Vagina (tissue), 2 donors: ENCODE measurements around the gene RAB27A. TPM values are rescaled to one million over a fixed set of nuclear protein-coding genes. Genes with fewer than 3 reads are reported as not detected.

ENCODE experiments used
- DNase-seq, 2 donors: peaks; one replicate each; pipeline ENCODE4 v3.0.0-alpha.2; 2017; ENCODE audit errors: extremely low spot score in 2 of 2
- H3K27ac ChIP-seq: fragments of 200-600 bp; sonication (generic); one replicate; pipeline ENCODE4 v1.5.1; 2019
- H3K27me3 ChIP-seq: fragments of 200-600 bp; sonication (generic); one replicate; pipeline ENCODE4 v1.5.1; 2019
- H3K36me3 ChIP-seq, 2 donors: fragments of 200-600 bp; sonication (generic); one replicate each; pipeline ENCODE4 v1.5.1; 2017 to 2019
- H3K4me1 ChIP-seq: fragments of 200-600 bp; sonication (generic); one replicate; pipeline ENCODE4 v1.5.1; 2019
- H3K4me3 ChIP-seq, 2 donors: fragments of 200-600 bp; sonication (generic); 1 replicate in 1 of 2; 2 replicates in 1 of 2; pipeline ENCODE4 v1.5.1; 2016 to 2019
- H3K9me3 ChIP-seq: fragments of 200-600 bp; sonication (generic); one replicate; pipeline ENCODE4 v1.5.1; 2019
- POLR2A ChIP-seq, 2 donors: fragments of 450-650 bp; IDR thresholded peaks; one replicate each; pipeline ENCODE4 v1.6.1; 2017; ENCODE audit warnings: antibody characterized with exemption in 2 of 2, mild to moderate bottlenecking in 2 of 2, moderate library complexity in 2 of 2
- POLR2AphosphoS5 ChIP-seq, 2 donors: sonication (generic); formaldehyde crosslinking; IDR thresholded peaks; one replicate each; pipeline ENCODE4 v1.9.0; 2017; ENCODE audit warnings: antibody characterized with exemption in 2 of 2, mild to moderate bottlenecking in 2 of 2, low read depth in 1 of 2; ENCODE audit not compliant: insufficient read depth in 1 of 2
- intact Hi-C: fragments of 100-400 bp; cut with DNase I; formaldehyde crosslinking; loops from one replicate; pipeline ENCODE4 v1.15.1; 2023
- total RNA-seq: library from RNA; depleted of rRNA; stranded (reverse); fragments of >200 nt; gene quantifications from one replicate; pipeline ENCODE4 v1.2.3, GENCODE V29; 2016
- TF ChIP-seq, protein P1 (sequence below), 3 experiments: fragments of 450-650 bp in 2 of 3; fragments of 200-600 bp in 1 of 3; sonication (generic) in 1 of 3; IDR thresholded peaks; one replicate each; pipeline ENCODE4 v1.5.1; 2017 to 2019; ENCODE audit warnings: antibody characterized with exemption in 3 of 3, mild to moderate bottlenecking in 2 of 3, moderate library complexity in 2 of 3

RAB27A gene
- total RNA-seq, 1 donor from 2014 or later: 29.5 TPM

DNA sequence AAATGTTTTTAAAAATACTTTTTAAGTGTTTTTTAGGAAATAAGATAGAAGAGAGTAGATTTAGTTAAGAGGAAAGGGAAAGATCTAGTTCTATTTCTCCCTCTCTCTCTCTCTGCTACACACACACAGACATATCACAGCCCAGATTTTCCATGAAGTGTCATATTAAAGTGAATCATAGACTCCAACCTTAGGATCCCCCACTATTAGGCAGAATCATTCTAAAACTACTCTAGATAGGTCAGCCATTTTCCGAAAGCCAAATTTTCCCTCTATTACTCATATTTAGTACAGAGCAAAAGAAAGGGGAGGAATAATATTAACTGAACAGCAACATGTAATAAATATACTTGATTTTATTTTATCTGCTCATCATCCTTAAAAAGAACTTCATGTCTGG lies 47.7 kb downstream of the RAB27A start:
- TF ChIP-seq, protein P1, sequence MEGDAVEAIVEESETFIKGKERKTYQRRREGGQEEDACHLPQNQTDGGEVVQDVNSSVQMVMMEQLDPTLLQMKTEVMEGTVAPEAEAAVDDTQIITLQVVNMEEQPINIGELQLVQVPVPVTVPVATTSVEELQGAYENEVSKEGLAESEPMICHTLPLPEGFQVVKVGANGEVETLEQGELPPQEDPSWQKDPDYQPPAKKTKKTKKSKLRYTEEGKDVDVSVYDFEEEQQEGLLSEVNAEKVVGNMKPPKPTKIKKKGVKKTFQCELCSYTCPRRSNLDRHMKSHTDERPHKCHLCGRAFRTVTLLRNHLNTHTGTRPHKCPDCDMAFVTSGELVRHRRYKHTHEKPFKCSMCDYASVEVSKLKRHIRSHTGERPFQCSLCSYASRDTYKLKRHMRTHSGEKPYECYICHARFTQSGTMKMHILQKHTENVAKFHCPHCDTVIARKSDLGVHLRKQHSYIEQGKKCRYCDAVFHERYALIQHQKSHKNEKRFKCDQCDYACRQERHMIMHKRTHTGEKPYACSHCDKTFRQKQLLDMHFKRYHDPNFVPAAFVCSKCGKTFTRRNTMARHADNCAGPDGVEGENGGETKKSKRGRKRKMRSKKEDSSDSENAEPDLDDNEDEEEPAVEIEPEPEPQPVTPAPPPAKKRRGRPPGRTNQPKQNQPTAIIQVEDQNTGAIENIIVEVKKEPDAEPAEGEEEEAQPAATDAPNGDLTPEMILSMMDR (IDR thresholded peaks at IDR 0.05): no peak
- TF ChIP-seq POLR2A (IDR thresholded peaks at IDR 0.05): no peak
- peaks cover 4% of the 10 kb centered on the region for H3K4me1 ChIP-seq
- H3K27me3 ChIP-seq: no peaks in the 10 kb centered on the region
- no peaks in the 10 kb centered on the region for H3K36me3 ChIP-seq
- no peak overlapping the region for H3K4me3 ChIP-seq
- intact Hi-C loops: no loop called here
- no peak for DNase-seq
- no peak overlapping the region for H3K27ac ChIP-seq
- H3K9me3 ChIP-seq: no peaks in the 10 kb centered on the region

GRCh38 chr15:55241186-55241585 lies 48.4 kb downstream of the RAB27A start:
- Histone ChIP-seq H3K4me1 (peaks cover 4% of the 10 kb centered on the region), H3K27ac (no peak overlapping the region), H3K27me3 (no peaks in the 10 kb centered on the region), H3K4me3 (no peak overlapping the region), H3K36me3 (no peaks in the 10 kb centered on the region), H3K9me3 (no peaks in the 10 kb centered on the region)
- DNase-seq: no peak
- intact Hi-C loops: no loop called here
- TF ChIP-seq POLR2AphosphoS5 (IDR thresholded peaks at IDR 0.05; ENCODE audit: insufficient read depth in 1 of 2, low read depth in 1 of 2): no peak
- TF ChIP-seq, protein P1 (IDR thresholded peaks at IDR 0.05): no peak
- no peak for TF ChIP-seq POLR2A (IDR thresholded peaks at IDR 0.05)

DNA sequence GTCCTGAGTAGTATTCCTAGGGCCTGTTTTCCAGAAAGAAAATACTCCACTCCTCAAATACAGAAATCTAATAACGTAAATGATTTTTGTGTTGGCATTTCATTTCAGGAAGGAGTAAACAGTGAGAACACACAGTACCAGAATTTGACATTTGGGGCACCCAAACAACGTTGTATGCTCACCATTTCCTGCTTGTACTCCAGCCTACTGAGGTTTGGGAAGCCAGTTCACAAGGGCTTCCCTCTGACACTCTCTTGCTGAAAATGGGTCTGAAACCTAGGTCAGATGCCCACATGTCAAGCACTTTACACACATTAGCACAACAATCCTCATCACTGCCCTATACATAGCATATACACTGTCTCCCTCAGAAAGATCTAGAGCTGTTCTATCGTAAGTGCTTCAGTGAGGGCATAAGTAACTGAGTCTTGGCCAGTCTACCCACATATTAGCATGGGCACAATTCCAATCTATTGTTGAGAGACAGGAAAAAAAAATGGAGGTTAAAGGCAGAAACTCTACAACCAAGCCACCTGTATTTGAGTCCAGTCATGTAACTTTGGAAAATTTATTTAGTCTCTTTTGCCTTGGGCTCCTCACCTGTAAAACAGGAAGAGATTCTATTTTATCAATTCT lies 49.4 kb downstream of the RAB27A start:
- DNase-seq: no peak
- Histone ChIP-seq H3K36me3 (no peaks in the 10 kb centered on the region), H3K27me3 (no peaks in the 10 kb centered on the region), H3K27ac (no peak overlapping the region), H3K9me3 (no peaks in the 10 kb centered on the region), H3K4me3 (no peak overlapping the region), H3K4me1 (peaks cover 4% of the 10 kb centered on the region)
- TF ChIP-seq, protein P1 (IDR thresholded peaks at IDR 0.05): no peak
- TF ChIP-seq POLR2AphosphoS5 (IDR thresholded peaks at IDR 0.05; ENCODE audit: insufficient read depth in 1 of 2, low read depth in 1 of 2): no peak
- TF ChIP-seq POLR2A (IDR thresholded peaks at IDR 0.05): no peak
- intact Hi-C loops: no loop called here

DNA sequence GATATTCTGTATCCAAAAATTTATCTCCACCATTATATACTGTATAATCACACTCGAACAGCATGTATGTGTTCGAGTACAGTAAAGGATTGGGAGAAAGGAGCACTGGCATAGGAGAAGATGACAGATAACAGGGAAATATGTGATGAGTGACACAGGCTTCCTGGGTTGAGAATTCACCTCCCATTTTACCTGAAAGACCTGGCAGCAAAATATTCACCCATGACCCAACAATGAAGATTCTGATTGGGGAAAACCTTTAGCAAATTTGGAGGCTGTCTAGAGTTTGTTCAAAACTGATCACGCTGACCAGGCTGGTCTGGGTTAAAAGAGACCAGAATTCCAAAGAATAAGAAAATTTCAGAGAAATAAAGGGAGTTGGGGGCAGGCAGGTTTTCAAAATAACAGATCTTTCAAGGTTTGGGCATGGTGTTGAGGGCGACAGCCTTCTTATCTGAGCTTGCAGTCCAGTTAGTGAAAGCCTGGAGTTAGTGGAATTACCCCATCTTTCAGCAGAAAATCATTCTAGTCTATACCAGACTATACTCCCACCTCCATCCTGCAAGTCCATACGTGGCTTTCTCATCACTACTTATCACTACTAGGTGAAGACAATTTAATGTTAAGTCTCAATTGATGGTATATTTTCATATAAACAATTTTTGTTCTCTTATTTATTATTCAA lies 50.0 kb downstream of the RAB27A start:
- Histone ChIP-seq H3K4me1 (peaks cover 4% of the 10 kb centered on the region), H3K4me3 (no peak overlapping the region), H3K36me3 (no peaks in the 10 kb centered on the region), H3K9me3 (no peaks in the 10 kb centered on the region), H3K27me3 (no peaks in the 10 kb centered on the region), H3K27ac (no peak overlapping the region)
- intact Hi-C loops: no loop called here
- no peak for DNase-seq
- TF ChIP-seq POLR2AphosphoS5 (IDR thresholded peaks at IDR 0.05; ENCODE audit: insufficient read depth in 1 of 2, low read depth in 1 of 2) (no peak), POLR2A (IDR thresholded peaks at IDR 0.05) (no peak)
- TF ChIP-seq, protein P1 (IDR thresholded peaks at IDR 0.05): no peak

DNA sequence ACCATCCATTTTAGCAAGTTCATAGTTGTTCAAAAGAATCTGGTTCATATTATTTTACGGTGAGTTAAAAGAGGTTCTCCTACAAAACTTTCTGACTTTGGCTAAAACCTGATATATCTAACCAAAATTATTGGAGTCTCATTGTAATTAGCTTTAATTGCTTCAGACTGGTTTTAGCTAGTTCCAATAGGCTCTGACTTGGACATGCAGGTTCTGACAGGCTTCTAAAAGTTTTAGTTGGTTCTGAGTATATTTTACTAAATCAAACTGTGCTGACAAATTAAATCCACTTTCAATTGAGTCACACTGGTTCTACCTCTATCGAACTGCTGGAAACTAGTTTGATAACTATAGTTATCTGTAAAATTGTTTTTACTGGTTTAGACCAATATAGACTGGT lies 50.7 kb downstream of the RAB27A start:
- DNase-seq: no peak
- Histone ChIP-seq H3K27ac (no peak overlapping the region), H3K4me3 (no peak overlapping the region), H3K9me3 (no peaks in the 10 kb centered on the region), H3K4me1 (peaks cover 4% of the 10 kb centered on the region), H3K36me3 (no peaks in the 10 kb centered on the region), H3K27me3 (no peaks in the 10 kb centered on the region)
- TF ChIP-seq POLR2AphosphoS5 (IDR thresholded peaks at IDR 0.05; ENCODE audit: insufficient read depth in 1 of 2, low read depth in 1 of 2) (no peak), POLR2A (IDR thresholded peaks at IDR 0.05) (no peak)
- TF ChIP-seq, protein P1 (IDR thresholded peaks at IDR 0.05): no peak
- intact Hi-C loops: no loop called here
